ENCODE measurements around the gene TMEM184B. TPM values are rescaled to one million over a fixed set of nuclear protein-coding genes. Genes with fewer than 3 reads are reported as not detected.

Gene TMEM184B
- total and polyA plus RNA-seq, 10 of the 15 experiments (the other 5 are each of a cell fraction or from before 2014, with no cell fraction given) = 0.56 to 22.4 (median 7.9) TPM

DNA sequence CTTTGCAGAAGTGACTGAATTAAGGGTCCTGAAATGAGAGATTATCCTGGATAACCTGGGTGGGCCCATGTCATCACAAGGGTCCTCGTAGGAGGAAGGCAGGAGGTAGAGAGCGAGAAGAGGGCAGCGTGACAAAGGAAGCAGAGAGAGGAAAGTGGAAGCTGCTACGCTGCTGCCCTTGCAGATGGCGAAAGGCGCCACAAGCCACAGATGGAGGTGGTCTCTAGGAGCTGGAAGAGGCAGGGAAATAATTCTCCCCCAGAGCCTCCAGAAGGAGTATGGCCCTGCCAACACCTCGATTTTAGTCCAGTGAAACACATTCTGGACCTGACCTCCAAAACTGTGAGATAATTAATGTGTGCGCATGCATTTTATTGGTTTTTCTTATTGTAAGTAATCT is 13.4 kb downstream of the TMEM184B start:
- FAIRE-seq = no peak
- Histone ChIP-seq H4K20me1 (ENCODE audit: control insufficient read depth, insufficient read depth) (no peaks in the 10 kb centered on the region), H3K27me3 (replicated peaks in 1 of 2; ENCODE audit: control insufficient read depth in 2 of 2, insufficient read depth in 2 of 2, low read length in 1 of 2) (no peaks in the 10 kb centered on the region), H3K4me3 (no peak overlapping the region), H3K4me2 (ENCODE audit: control insufficient read depth, insufficient read depth) (no peak overlapping the region), H3K9me3 (replicated peaks; ENCODE audit: control insufficient read depth, insufficient read depth, low read length) (no peaks in the 10 kb centered on the region), H3K4me1 (ENCODE audit: control insufficient read depth, insufficient read depth, low read length) (peaks cover 32% of the 10 kb centered on the region), H3K79me2 (ENCODE audit: control insufficient read depth, insufficient read depth, low read length) (peaks cover 4% of the 10 kb centered on the region), H3K36me3 (ENCODE audit: control insufficient read depth in 2 of 2, insufficient read depth in 2 of 2, low read length in 1 of 2) (no peaks in the 10 kb centered on the region), H2AFZ (ENCODE audit: control insufficient read depth, low read depth, low read length) (no peak overlapping the region), H3K27ac (ENCODE audit: control insufficient read depth, insufficient read depth) (no peak overlapping the region), H3K9ac (ENCODE audit: control insufficient read depth, insufficient read depth, low read length) (no peak overlapping the region)
- RAD21 ChIA-PET (ENCODE audit: unreplicated experiment) = interaction anchor here (2.4 kb wide), 1 partner anchor 81 kb away, joined by 9 read pairs; no protein-coding TSS in a partner anchor
- intact Hi-C loops (cut with micrococcal nuclease; ENCODE audit: unreplicated experiment) = no loop called here
- no peak for ATAC-seq
- no TSS peak for BruUV-seq (replicated peaks)
- no peak for DNase-seq (ENCODE audit: low read depth, low spot score)
- WGBS (ENCODE audit: insufficient coverage, insufficient replicate concordance, low lambda C conversion rate, missing lambda C conversion rate) = 95% methylated on average over 8 of the region's 8 CpGs
- SMC1A ChIA-PET (ENCODE audit: uncharacterized antibody, unreplicated experiment) = interaction anchor here (1.0 to 1.6 kb wide), 2 partner anchors 11 to 145 kb away, joined by 3 to 4 read pairs; no protein-coding TSS in a partner anchor
- no peak for TF ChIP-seq TCF7 (IDR thresholded peaks at IDR 0.05; ENCODE audit: borderline replicate concordance)
- no peak for TF ChIP-seq ETV6 (conservative IDR thresholded peaks at IDR 0.05 in 1 of 2, IDR thresholded peaks at IDR 0.05 in 1 of 2; ENCODE audit: borderline replicate concordance in 1 of 2, low read depth in 1 of 2)
- TF ChIP-seq SP1 (IDR thresholded peaks at IDR 0.05; ENCODE audit: low read depth, low read length) = no peak
- no peak for TF ChIP-seq CEBPB (IDR thresholded peaks at IDR 0.05; ENCODE audit: borderline replicate concordance in 1 of 2, low read depth in 2 of 2, low read length in 2 of 2)
- TF ChIP-seq ZNF622 (IDR thresholded peaks at IDR 0.05) = no peak
- no peak for TF ChIP-seq CBFB (IDR thresholded peaks at IDR 0.05; ENCODE audit: low read depth)
- TF ChIP-seq SKIL (IDR thresholded peaks at IDR 0.05; ENCODE audit: low read depth, poor library complexity, severe bottlenecking) = no peak
- no peak for TF ChIP-seq WRNIP1 (IDR thresholded peaks at IDR 0.05; ENCODE audit: borderline replicate concordance, low read depth, low read length)
- TF ChIP-seq SMARCA5 (IDR thresholded peaks at IDR 0.05) = no peak
- no peak for TF ChIP-seq SMAD5 (IDR thresholded peaks at IDR 0.05; ENCODE audit: low read depth)
- TF ChIP-seq RUNX3 (IDR thresholded peaks at IDR 0.05; ENCODE audit: low read length) = no peak
- no peak for TF ChIP-seq PAX8 (IDR thresholded peaks at IDR 0.05)
- TF ChIP-seq SREBF2 (IDR thresholded peaks at IDR 0.05; ENCODE audit: low read length) = no peak
- TF ChIP-seq, protein P1, sequence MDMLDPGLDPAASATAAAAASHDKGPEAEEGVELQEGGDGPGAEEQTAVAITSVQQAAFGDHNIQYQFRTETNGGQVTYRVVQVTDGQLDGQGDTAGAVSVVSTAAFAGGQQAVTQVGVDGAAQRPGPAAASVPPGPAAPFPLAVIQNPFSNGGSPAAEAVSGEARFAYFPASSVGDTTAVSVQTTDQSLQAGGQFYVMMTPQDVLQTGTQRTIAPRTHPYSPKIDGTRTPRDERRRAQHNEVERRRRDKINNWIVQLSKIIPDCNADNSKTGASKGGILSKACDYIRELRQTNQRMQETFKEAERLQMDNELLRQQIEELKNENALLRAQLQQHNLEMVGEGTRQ (IDR thresholded peaks at IDR 0.05; ENCODE audit: borderline replicate concordance, low read depth, low read length) = no peak
- no peak for TF ChIP-seq E2F4 (IDR thresholded peaks at IDR 0.05; ENCODE audit: low read depth, low read length)
- no peak for TF ChIP-seq JUND (IDR thresholded peaks at IDR 0.05; ENCODE audit: low read depth, low read length)
- CTCF ChIA-PET = interaction anchor here (1.8 kb wide), 1 partner anchor 11 kb away, joined by 4 read pairs; no protein-coding TSS in a partner anchor
- POLR2A ChIA-PET = no interaction called here
- in situ Hi-C loops (cut with MboI) = no loop called here

All from GM12878 (cell line).